OCI-M2 (cell line): ENCODE data around the gene VASH1.
A peak's percentile ranks its signal among the peaks of the same experiment; 100 is the strongest.

Experiments used
- DNase-seq: peaks from one replicate; lab custom pipeline; 2025; ENCODE audit not compliant: unreplicated experiment; lab: John Stamatoyannopoulos, UW

The VASH1 gene

DNA sequence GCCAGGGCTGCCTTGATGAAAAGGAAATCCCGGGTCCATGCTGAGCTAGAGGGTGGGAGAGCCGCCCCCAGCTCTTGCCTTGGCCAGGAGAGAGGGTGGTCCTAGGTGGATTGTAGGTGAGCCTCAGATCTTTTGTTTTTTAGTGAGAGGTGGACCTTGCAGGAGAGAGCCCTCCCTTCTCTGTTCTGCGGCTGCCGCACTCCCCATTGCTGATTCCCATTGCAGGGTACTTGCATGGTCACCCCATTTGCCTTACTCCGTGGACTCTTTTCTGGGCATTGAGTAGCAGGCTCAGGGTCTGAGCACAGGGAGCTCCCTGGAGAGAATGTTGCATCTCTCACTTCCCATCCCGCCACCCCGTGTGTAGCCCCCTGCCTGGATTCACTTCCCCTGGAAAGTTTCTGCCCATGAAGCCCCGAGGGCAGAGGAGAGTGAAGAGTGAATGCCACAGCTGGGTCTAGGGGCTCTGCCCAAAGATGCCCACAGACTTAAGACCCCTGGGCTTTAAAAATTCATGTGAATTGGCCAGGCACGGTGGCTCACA lies 10.2 kb downstream of the VASH1 start:
- DNase-seq = no peak

DNA sequence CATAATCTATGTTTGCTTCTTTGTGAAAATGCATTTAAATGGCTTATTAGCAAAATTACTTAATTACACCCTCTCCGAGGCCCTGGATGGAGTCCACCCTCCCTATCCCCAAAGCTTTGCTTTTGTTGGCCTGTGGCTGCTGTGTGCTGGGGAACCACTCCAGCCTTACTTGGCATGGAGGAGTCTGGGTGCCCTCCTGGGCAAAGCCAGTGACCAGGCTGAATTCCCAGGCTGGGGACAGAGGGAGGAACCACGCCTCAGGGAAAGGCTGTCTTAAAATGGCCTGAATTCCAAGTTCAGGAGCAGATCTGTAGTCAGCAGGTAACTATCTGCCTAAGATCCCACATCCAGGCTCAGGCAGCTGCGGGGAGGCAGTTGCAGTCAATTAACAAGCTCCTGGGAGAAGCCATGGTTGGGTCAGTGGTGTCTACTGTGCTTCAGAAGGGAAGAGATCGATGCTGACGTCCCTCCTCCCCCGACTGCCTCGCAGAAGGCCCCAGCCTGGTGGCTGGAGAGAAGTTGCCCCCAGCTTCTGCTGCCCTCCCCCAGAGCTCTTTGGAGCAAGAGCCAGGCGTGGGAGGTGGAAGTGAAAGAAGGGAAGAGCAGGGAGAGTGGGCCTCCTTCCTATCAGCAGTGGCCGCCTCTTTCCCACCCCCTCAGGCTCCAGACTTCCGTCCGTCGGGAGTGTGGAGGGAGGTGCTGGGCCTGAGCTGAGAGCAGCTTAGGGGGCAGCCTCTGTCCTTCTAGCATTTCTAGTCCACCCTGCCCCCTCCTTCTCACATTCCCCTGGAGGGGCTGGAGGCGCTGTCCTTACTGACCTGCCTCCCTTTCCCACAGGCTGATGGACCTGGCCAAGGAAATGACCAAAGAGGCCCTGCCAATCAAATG lies 11.3 kb downstream of the VASH1 start:
- peak; percentile 85 for DNase-seq

DNA sequence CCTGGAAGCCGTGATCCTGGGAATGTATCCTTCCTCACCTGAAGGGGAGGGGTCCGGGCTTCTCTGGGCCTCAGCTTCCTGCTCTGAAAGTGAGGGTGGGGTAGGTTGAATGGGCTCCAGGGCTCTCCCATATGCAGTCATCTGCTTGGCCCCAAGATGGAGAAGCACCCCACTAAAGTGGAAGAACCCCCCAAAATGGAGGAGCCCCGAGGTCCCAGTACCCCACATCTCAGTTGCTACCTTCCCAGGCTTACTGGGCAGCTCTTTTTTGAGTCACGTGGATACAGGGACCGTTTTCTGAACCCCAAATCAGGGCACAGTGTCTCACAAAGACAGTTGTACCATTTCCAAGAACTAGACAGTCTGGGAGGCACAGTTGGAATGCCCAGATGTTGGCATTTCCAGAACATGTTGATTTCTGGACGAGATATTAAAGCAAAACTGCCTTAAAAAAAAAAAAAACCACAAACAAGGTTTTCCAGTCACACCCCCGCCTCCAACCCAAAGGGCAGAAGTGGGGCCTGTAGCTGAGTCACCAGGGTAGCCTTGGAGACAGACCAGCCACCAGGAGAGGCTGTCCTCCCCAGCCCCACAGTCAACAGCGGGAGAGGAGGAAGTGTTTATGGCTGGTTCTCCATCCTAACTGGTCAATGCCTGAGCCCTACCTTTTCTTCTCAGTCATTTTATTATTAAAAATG lies 12.1 kb downstream of the VASH1 start:
- DNase-seq = no peak

DNA sequence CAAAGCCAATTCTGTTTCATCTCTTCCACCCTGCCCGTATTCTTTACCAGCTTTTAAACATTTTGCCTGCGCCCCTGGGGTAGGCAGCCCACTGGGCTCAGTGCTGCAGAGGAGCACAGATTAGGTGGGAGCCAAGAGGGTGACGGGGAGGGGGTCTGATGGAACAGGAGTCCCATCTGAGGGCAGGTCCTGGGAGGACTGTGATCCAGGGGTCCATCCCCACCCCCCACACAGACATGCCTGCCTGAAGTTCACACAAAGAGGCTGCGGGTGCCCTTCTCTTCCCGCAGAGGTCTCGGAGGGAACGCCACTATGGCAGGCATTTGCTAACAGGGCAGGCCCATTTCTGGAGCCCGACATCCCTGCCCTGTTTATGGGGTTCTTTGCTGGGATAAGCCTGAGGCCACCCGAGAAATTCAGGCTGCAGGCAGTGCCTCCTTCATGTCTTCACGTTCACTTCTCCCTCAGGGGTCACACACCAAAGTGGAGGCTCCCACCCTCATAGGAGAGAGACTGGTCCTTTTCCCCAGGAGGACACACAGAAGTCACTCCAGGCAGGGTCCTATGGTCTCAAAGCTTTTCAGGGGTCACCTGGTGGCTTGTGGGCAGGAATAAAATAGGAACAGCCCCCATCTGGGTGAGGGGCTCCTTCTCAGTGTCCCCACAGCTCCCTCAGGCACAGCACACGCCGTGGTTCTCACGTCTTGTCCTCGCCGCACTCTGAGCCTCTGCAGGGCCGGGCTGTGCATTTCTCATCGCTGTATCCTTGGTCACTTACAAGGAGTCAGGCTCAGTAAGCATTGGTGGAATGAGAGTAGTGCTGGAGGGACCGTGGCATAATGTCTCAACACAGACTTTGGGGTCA lies 12.9 kb downstream of the VASH1 start:
- no peak for DNase-seq

DNA sequence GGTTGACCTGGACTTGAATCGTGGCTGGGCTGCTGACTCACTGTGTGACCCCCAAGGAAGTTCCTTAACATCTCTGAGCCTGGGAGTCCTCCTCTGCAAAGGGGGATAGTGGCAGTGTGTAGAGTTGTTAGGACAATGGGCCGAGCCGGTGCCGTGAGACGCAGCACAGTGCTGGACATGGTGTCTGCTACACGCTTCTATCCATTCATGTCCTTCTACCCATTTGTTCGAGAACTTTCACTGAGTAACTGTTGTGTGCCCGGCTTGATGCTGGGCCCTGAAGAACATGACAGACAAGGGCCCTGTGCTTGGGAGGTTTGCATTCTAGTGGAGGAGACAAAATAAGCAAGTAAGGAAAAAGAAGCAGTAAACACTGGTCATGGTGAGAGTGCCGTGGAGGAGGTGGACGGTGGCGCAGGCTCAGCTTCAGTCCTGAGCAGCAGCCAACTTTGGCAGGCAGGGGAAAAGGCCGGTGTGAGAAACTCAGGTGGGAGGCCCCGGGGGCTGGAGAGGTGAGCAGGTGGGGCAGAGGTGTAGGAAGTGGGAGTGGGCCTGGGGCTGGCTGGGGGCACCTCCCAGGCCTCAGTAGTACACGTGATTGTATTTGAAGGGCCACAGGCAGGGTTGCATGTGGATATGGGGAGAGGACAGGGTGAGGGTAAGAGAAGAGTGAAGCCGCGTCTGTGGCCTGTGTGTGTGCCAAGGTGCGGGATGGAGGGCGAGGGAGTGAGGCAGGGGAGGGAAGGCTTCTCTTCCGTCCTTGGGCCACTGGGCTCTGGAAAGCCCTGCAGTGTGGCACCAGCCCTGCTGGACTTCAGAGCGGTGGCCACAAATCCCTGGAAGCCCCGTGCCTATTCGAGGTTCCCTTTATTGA lies 13.8 kb downstream of the VASH1 start:
- DNase-seq = no peak

DNA sequence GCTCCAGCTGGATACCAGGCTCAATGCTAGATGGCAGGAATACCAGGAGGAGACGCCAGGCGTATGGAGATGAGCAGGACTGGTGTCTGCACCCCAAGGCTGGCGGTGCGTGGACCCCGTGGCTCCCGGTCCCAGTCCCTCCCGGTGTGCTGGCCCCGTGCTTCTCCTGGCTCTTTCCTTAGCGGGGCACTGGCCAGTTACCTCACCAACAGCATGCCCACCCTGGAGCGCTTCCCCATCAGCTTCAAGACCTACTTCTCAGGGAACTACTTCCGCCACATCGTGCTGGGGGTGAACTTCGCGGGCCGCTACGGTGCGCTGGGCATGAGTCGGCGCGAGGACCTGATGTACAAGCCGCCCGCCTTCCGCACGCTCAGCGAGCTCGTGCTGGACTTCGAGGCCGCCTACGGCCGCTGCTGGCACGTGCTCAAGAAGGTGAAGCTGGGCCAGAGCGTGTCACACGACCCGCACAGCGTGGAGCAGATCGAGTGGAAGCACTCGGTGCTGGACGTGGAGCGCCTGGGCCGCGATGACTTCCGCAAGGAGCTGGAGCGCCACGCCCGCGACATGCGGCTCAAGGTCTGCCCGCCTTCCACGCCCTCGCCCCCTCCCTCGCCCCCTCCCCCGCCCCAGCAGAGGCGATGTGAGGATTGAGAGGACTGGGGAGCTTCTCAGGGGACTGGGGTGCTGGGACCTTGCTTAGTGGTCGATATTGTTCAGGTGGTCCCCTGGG lies 14.6 kb downstream of the VASH1 start:
- DNase-seq = no peak

DNA sequence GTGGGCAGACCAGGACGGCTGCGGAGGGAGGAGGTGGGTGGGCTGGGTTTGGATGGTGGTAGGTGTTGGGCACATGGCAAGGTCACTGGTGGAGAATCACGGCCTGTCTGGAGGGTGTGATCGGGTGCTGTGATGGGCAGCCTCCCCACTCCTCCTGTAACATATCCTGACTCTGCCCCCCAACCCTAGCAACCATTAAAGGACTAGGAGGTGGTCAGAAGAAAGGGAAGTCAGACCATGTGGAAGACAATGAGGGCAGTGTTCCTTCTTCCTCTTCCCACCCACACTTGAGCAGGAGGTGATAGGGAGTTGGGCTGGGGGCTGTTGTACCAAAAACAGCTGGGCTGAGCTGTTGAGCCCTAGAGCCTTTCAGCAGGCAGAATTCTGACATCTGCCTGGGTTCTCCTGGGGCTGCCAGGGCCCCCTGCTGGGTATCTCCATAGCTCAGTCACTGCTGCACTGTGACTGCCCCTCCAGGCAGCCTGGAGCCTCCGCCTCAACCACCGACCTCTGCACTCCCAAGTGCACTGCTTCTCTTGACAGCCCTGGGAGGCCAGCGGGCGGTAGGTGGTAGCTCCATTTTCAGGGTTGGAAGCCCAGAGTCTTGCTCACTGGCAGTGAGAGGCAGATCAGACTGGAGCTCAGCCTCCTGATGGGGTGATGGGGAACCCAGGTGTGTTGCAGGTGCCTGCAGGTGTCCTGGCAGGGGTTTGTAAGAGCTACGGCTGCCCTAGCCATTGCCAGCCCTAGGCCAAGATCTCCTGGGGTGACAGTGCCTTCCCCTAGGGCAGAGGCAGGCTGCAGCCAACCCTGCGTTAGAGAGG lies 15.4 kb downstream of the VASH1 start:
- peak; percentile 66 for DNase-seq

DNA sequence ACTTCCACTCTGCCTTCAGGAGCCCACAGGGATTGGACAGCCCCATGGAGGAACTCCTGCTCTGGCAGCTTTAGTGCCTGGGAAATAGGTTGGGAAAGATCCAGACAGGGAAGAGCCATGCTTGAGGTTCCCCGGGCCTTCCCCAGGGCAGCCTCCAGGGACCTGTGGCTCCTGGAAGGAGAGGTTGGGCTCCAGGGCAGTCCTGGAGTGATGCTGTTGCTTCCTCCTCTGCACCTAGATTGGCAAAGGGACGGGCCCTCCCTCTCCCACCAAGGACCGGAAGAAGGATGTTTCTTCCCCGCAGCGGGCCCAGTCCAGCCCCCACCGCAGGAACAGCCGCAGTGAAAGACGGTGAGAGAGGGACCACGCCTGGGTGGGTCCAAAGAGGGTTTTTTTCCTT lies 16.5 kb downstream of the VASH1 start:
- DNase-seq = no peak

DNA sequence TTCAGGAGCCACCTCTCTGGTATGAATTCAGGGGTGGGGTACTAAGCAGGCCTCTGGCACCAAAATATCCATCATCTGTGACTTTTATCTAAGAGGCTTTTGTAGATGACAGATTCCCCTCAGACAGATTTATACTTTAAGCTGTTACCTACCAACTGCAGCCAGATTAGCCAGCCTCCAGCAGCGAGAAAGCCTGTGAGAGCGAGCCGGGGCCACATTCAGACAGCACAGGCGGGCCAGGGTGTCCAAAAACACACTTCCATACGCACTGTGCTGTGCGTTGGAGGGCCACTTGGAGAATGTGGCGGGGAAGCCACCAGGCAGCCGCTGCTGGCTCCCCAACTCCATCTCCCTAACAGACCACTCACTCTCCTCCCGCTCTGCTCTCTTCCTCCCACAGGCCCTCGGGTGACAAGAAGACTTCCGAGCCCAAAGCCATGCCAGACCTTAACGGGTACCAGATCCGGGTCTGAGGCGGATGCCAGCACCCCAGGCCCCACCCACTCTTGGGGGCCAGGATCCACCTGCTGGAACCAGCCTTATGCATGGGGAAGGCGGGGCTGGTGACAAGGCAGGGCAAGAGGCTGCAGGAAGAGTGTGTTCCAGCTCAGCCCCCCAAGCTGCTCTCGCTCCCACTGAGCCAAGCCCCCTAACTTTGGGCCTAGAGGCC lies 17.4 kb downstream of the VASH1 start:
- DNase-seq = no peak

DNA sequence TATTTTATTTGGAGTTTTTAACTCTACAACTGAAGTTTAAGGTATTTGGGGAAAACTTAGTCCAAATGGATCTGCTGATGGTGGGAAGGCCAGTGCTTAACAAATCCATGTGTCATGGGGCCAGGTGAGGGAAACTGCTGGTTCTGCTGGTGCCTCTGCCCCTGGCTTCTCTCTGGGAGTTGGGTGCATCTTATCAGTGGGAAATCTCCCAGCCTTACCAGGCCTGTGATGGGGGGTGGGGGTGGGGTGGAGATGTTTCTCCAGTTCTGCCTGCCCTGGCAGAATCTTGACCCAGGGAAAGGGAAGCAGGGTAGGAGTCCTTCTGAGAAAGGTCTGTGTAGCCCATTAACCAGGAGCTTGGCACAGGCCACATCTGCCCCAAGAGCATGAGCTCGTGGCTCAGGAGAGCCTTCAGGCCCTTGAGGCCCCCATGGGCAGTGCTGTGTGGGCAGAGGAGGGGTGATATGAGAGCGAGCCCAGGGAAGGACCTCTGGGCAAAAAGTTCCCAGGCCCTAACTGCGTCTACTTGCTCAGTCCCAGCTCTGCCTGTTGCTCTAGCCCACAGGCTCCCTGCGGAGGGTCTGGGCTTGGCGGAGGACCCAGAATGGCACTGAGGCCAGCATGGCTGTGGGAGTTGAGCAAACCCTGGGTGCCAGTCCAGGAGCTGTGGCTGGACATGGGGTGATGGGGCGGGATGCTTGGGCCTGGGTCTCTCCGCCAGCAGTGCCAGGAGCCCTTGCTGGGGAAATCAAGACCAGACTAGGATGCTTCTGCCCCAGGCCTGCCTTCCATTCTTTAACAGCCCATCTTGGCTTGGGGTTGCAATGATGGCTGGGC lies 18.2 kb downstream of the VASH1 start:
- DNase-seq = no peak

DNA sequence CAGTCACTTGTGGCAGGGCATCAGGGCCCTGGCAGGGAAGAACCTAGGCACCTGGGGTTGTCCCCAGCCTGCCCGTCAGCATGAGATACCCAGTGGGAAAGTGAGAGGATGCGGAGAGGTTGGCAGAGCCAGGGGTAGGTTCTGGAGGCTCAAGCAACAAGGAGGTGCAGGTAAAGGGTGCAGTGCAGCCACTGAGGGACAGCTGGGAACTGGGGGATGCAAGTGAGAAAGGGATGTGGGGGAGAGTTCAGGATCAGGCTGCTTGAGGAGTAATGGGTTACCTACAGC lies 18.7 kb downstream of the VASH1 start:
- DNase-seq = no peak

DNA sequence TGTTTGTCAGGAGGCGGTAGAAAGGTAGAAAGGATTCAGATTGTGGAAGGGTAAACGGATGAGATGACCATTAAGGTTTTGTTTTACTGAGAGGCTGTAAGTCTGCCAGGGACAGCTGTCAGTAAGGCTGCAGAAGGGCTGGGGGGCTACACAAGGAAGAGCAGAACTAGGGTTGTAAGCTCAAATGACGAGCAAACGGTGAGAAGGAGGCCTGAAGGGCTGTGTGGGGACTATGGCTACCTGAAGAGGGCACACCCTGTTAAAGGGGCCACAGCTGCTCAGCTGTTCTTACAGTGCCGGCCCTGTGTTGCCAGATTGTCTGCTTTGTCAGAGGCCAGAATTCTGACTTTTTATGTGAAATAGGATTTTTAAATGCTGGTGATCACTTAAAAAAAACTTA lies 19.1 kb downstream of the VASH1 start:
- DNase-seq = no peak

DNA sequence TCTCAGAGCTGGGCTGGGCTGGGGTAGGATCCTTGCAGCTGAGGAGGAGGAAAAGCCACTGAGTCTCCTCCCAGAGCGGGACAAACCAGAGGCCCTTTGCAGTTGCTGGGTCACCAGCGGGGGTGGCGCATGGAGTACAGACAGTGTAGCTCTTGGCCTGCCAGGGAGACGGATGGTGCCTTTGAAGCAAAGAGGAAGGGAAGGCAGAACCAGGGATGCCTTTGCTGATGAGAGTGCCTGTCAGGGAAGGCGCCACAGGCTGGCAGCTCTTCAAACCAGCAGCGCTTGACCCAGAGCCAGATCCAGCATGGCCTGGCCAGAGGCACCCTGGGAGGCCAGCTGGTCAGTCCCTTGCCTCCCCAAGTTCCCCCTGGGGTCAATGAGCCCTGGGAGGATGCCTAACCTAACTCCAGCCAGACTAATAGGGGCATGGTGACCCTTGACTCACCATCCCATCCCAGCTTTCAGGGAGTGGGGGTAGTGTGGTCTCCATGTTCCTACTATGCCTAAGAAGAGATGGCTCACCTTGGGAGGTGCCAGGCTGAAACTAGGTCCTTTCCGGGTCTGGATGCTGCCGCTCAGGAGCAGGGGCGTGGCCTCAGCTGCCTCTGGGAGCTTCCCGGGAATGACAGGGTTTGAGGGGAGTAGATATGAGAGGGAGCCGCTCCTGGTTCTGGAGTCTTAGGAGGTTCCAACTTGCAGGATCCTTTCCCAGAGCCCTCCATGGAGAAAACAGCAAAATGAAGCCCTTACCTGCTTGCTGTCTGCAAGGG lies 19.8 kb downstream of the VASH1 start:
- DNase-seq = no peak

DNA sequence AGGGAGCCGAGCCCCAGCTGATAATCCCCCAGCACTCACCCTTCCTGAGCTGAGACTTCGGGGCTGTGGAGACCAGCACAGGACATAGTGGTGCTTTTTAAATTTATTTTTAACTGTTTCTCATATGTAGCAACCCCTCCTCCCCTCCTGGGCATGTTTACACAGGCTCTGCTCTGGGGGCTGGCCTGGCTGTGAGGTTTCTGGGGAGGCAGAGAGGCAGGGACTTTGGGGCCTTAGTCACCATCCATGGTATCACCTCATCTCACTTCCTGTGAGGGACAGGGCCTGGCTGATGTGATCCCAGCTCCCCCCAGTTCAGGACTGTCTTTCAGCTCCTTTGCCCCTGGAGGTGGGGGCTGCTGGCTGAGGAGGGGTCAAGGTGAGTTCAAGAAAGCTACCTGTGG lies 20.4 kb downstream of the VASH1 start:
- no peak for DNase-seq

DNA sequence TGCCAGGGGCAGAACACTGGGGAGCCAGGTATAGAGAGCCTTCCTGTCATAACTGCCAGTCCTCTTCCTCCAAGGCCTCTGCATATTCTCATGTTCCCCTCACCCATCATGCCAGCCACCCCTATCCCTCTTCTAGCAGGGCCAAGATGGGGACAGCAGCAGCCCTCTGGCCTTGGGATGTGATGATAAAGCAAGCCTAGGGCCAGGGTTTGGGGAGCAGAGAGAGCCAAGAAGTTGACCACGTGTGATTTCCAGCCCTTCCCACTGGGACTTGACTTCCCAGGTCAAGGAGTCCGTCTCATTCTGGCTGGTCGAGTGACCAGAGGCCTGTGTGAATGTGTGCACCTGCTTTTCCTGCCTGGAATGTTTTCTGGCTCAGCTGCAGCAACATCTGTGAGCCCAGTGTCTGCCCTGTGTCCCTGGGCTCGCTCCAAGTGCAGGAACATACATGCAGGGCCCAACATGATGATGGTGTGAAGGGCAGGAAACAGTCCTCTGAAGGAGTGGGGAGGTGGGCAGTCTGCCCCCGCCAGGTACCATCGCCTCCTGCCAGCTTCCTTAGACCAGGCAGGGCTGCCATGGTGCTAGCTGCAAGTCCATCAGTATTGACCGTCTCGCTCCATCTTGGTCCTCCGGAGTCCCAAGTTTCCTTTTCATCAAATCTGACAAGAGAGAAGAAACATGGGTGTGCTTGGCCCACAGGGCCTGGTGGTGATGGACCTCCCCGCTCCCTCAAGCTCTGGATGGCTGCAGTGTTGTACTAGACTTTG lies 21.0 kb downstream of the VASH1 start:
- DNase-seq = no peak
